Measurements from ENCODE around the gene ZNF761. TPM values are rescaled to one million over a fixed set of nuclear protein-coding genes. Genes with fewer than 3 reads are reported as not detected.
"Not testable (repeated sequence)": the region's sequence is repeated elsewhere in the genome, so short reads cannot be mapped to it uniquely, and the experiment has no call there.

ZNF761 gene
- total RNA-seq, 2 donors from 2014 or later: 9.5 to 14.3 TPM

DNA sequence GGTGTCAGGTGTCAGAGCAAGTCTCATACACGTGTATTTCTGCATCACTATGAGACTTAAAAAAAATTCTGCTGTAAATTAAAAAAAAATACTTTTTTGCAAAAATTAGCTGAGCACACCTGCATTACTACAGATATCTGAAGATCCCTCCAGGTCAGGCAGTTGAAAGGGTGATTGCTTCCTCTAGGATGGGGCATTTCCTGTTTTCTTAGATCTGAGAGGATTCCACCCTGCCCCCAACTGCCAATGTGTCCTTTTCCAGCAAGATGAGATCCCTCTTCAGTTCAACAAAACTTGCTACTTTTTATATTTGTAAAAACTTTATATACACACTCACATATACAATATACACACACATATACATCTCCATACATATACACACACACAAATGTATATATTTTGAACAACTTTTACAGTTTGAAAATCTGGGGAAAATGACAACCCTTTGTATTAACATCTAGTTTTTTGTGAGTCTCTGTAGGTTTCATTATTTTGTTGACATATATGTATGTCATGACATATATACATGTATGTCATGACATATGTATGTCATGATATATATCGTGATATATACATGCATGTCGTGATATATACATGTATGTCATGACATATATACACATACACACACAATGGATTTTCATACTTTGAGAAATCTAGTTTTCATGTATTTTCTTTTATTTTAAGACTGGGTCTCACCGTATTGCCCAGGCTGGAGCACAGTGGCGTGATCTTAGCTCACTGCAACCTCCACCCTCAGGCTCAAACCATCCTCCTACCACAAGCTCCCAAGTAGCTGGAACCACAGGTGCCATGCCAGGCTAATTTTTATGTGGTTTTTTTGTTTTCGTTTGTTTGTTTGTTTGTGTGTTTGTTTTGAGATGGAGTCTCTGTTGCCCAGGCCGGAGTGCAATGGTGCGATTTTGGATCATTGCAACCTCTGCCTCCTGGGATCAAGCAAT lies 53.5 kb downstream of the ZNF761 start:
- H3K9me3 Mint-ChIP-seq: peaks cover 30 to 37% of the 10 kb centered on the region in 2 donors

DNA sequence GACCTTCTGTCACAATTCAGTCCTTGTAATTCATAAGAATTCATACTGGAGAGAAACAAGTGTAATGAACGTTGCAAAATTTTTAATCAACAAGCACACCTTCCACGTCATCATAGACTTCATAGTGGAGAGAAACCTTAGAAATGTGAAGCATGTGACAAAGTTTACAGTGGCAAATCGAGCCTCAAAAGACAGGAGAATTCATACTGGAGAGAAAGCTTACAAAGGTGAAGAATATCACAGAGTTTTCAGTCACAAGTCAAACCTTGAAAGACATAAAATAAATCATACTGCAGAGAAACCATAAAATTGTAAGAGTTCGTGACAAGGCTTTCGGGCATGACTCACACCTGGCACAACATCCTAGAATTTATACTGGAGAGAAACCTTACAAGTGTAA lies 60.4 kb downstream of the ZNF761 start:
- ATAC-seq (no peak), DNase-seq (ENCODE audit: low spot score in 2 of 2) (no peak)
- Mint-ChIP-seq H3K27ac (no peak overlapping the region), H3K9me3 (peaks cover 46 to 53% of the 10 kb centered on the region in 2 donors), H3K36me3 (peaks cover 75 to 88% of the 10 kb centered on the region in 2 donors)

More for the DNA sequence above, 53.5 kb downstream of the ZNF761 start:
- Mint-ChIP-seq H3K36me3 (peaks cover 71 to 85% of the 10 kb centered on the region in 2 donors), H3K27ac (no peak overlapping the region)
- no peak for DNase-seq (ENCODE audit: low spot score in 2 of 2)
- ATAC-seq: no peak

- Mint-ChIP-seq H3K9me3 (peaks cover 39% of the 10 kb centered on the region in 2 donors), H3K36me3 (peaks cover 45 to 54% of the 10 kb centered on the region in 2 donors)
- not testable (repeated sequence) for DNase-seq (ENCODE audit: low spot score in 2 of 2); H3K27ac Mint-ChIP-seq; ATAC-seq
Observed at GRCh38 chr19:53497311-53498023, 65.7 kb downstream of the ZNF761 start.

GRCh38 chr19:53498024-53498395 lies 66.2 kb downstream of the ZNF761 start:
- ATAC-seq; H3K27ac Mint-ChIP-seq; DNase-seq (ENCODE audit: low spot score in 2 of 2): not testable (repeated sequence)
- H3K36me3 Mint-ChIP-seq: peaks cover 40 to 48% of the 10 kb centered on the region in 2 donors
- H3K9me3 Mint-ChIP-seq: peaks cover 33 to 34% of the 10 kb centered on the region in 2 donors

DNA sequence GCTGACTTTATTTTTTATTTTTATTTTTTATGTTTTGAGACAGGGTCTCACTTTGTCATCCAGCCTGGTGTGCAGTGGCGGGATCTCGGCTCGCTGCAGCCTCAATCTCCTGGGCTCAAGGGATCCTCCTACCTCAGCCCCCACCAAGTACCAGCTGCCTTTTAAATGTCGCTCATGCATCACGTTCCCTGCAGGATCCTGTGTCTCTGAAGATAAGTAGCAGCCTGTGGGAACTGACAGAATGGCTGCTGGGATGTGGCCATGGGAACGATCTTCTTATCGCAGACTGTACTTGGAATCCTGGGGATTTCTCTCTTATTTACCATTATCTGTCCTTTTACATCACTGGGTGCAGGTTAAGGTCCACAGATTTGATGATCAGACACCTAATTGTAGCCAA lies 71.4 kb downstream of the ZNF761 start:
- peaks cover 9 to 20% of the 10 kb centered on the region in 2 donors for H3K36me3 Mint-ChIP-seq

DNA sequence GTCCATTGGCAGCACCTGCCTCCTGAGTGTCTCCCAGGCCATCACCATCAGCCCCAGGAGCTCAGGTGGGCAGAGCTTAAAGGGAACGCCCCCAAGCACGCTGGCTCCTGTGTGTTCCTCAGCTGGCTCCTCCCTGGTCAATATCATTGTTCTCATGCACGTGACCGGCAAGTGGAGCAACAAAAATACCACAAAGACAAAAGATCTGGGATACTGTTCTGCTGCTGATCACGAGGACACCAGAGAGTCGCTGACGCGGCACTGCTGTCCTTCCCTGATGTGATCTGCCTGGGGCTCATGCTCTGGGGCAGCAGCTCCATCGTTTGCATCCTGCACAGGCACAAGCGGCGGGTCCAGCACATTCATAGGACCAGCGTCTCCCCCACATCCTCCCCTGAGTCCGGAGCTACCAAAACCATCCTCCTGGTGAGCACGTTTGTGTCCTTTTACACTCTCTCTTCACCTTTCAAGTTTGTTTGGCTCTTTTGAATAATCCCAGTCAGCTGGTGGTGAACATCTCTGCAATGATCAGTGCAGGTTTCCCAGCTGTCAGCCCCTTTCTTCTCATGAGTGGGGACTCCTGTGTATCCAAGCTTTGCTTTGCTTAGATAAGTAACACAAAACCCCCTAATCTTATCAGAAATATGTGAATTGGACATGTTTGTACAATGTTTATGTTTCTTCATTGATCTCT lies 72.0 kb downstream of the ZNF761 start:
- DNase-seq (ENCODE audit: low spot score in 2 of 2); H3K27ac Mint-ChIP-seq; ATAC-seq: not testable (repeated sequence)
- peaks cover 9 to 11% of the 10 kb centered on the region in 2 donors for H3K9me3 Mint-ChIP-seq
- H3K36me3 Mint-ChIP-seq: peaks cover 9 to 20% of the 10 kb centered on the region in 2 donors

More for the DNA sequence above, 71.4 kb downstream of the ZNF761 start:
- ATAC-seq; H3K27ac Mint-ChIP-seq; DNase-seq (ENCODE audit: low spot score in 2 of 2): not testable (repeated sequence)
- peaks cover 9 to 15% of the 10 kb centered on the region in 2 donors for H3K9me3 Mint-ChIP-seq

DNA sequence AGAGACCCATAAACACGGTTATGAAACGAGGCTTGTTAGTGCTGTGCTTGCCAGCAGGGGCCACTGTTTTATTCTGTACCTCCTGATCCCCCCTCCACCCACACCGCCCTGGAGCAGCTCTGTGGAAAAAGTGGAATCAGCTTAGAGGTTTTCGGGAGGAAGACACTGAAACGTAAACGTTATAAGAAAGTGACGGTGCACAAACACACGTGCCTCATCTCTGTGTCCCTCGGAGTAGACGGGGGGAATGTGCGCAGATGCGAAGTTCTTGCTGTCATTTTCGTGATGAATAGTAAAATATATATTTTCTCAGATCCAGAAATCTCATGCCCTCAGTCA lies 72.5 kb downstream of the ZNF761 start:
- ATAC-seq; DNase-seq (ENCODE audit: low spot score in 2 of 2); H3K27ac Mint-ChIP-seq: not testable (repeated sequence)
- peaks cover 8 to 12% of the 10 kb centered on the region in 2 donors for H3K9me3 Mint-ChIP-seq
- peaks cover 9 to 20% of the 10 kb centered on the region in 2 donors for H3K36me3 Mint-ChIP-seq

DNA sequence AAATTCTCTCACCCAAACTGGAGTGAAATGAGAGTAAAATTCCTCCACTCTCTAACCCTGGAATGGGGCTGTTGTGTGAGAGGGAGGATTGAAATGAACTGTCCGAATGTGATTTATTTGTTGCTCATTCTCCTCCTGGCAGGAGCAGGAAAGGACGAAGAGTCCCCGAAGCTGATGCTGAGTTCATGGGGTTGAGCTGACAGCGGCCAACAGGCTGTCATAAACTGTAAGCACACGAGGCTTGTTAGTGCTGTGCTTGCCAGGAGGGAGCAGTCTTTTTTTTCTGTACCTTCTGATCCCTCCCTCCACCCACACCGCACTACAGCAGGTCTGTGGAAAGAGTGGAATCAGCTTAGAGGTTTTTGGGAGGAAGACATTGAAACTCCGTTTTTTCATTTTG lies 73.1 kb downstream of the ZNF761 start:
- H3K36me3 Mint-ChIP-seq: peaks cover 9 to 20% of the 10 kb centered on the region in 2 donors
- ATAC-seq (no peak), DNase-seq (ENCODE audit: low spot score in 2 of 2) (no peak)
- H3K27ac Mint-ChIP-seq: no peak overlapping the region
- peaks cover 8 to 17% of the 10 kb centered on the region in 2 donors for H3K9me3 Mint-ChIP-seq

DNA sequence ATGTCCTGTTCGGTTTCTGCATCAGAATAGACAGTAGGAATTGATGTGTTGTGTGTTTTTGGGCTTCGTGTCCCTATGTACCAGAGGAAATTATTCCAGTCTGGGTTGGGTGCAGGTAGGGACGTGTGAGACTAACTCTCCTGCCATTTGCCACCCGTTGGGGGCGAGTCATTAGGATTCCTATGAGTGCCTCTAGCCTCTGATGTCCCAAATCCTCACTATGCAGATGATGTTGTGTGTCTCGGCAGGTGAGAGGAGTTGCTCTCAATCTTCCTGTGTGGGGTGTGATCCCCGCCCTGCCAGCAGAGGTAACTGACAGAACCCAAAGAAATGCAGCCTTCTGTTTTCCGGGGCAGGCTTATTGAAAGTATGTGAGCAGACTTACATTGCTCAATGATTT lies 74.9 kb downstream of the ZNF761 start:
- H3K36me3 Mint-ChIP-seq: peaks cover 4 to 15% of the 10 kb centered on the region in 2 donors
- DNase-seq (ENCODE audit: low spot score in 2 of 2): no peak
- peaks cover 5 to 13% of the 10 kb centered on the region in 2 donors for H3K9me3 Mint-ChIP-seq
- no peak for ATAC-seq
- H3K27ac Mint-ChIP-seq: no peak overlapping the region

Other genes starting within 250 kb of the ZNF761 start
- gene ZNF665, start 238.6 kb upstream of the ZNF761 start, total RNA-seq: 1 to 10 TPM; 3.1 to 4.4 TPM
- gene ZNF677, start 177.1 kb upstream of the ZNF761 start, total RNA-seq: 1 to 10 TPM; 2.9 to 6.1 TPM
- not detected for gene VN1R2, start 173.7 kb upstream of the ZNF761 start, total RNA-seq
- not detected for gene VN1R4, start 164.3 kb upstream of the ZNF761 start, total RNA-seq
- gene ZNF845, start 98.2 kb upstream of the ZNF761 start, total RNA-seq: 1 to 10 TPM; 4.7 to 6.2 TPM
- gene ZNF525, start 66.3 kb upstream of the ZNF761 start, total RNA-seq: 10 to 100 TPM; 19.3 to 27.4 TPM
- gene ZNF765, start 36.8 kb upstream of the ZNF761 start, total RNA-seq: 10 to 100 TPM; 10.1 to 11.7 TPM
- gene ZNF813, start 35.7 kb downstream of the ZNF761 start, total RNA-seq: 1 to 10 TPM; 5.6 to 7.1 TPM
- 10 to 100 TPM; 28.7 to 69.3 TPM for gene ZNF331, start 106.2 kb downstream of the ZNF761 start, total RNA-seq
- gene DPRX, start 200.0 kb downstream of the ZNF761 start, total RNA-seq: not detected